SU-DHL-6 (cell line): ENCODE results near the gene SKA1.

Experiments
- EZH2phosphoT487 ChIP-seq: fragments of 200-600 bp; sonication (generic), shearing (Covaris generic); conservative IDR thresholded peaks from 2 replicates; pipeline ENCODE4 v1.6.1; 2018; ENCODE audit warnings: mild to moderate bottlenecking, antibody characterized with exemption, low read length, moderate library complexity, mixed read lengths
- TF ChIP-seq, protein P1 (sequence below): fragments of 200-600 bp; sonication (generic); IDR thresholded peaks from one replicate; pipeline ENCODE4 v1.5.1; 2017; ENCODE audit warnings: antibody characterized with exemption, mild to moderate bottlenecking, low read length, moderate library complexity; ENCODE audit not compliant: insufficient read depth, poor library complexity, severe bottlenecking

- TF ChIP-seq, protein P1, sequence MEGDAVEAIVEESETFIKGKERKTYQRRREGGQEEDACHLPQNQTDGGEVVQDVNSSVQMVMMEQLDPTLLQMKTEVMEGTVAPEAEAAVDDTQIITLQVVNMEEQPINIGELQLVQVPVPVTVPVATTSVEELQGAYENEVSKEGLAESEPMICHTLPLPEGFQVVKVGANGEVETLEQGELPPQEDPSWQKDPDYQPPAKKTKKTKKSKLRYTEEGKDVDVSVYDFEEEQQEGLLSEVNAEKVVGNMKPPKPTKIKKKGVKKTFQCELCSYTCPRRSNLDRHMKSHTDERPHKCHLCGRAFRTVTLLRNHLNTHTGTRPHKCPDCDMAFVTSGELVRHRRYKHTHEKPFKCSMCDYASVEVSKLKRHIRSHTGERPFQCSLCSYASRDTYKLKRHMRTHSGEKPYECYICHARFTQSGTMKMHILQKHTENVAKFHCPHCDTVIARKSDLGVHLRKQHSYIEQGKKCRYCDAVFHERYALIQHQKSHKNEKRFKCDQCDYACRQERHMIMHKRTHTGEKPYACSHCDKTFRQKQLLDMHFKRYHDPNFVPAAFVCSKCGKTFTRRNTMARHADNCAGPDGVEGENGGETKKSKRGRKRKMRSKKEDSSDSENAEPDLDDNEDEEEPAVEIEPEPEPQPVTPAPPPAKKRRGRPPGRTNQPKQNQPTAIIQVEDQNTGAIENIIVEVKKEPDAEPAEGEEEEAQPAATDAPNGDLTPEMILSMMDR, result peak; percentile 61
- no peak for TF ChIP-seq EZH2phosphoT487
Observed at GRCh38 chr18:50429207-50429948, 54.5 kb downstream of the SKA1 start.
